Measurements from ENCODE around the gene HOPX.
"Not testable (repeated sequence)": the region's sequence is repeated elsewhere in the genome, so short reads cannot be mapped to it uniquely, and the experiment has no call there.

HOPX gene

DNA sequence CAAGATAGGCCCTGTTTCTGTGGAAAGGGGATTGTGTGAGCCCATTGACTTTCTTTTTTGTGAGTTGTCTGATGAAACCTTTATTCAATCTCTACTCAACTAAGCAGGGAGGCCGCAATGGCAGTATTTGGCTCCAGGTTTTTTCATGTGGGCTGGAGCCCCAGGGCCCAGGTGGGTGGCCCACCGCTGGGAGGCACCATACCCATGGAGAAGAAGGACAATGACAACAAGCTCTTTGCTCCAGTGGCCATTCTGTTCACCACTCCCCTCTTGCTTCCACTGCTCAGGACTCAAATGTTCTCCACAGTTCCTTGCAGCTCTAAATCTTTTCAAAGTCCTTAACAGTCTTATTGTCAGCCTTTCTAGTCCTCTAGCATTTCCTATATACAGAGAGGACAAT lies 54.1 kb downstream of the HOPX start:
- DNase-seq (ENCODE audit: low read depth in 2 of 2): no peak

DNA sequence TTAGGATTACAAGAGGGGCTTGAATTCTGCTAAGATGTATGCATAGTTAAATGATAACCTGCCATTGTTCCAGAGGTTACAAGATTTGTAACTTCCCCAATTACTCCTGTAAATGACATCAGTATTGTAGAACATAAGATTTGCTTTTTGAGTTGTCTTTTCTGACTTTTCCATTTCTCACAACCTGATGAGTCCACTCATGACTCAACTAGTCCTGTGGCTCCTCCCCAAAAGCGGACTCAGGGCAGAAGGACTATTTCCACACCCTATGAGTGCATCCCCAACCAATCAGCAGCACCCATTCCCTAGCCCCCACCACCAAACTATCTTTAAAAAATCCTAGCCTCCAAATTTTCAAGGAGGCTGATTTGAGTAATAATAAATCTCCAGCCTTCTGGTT lies 54.7 kb downstream of the HOPX start:
- no peak for DNase-seq (ENCODE audit: low read depth in 2 of 2)

DNA sequence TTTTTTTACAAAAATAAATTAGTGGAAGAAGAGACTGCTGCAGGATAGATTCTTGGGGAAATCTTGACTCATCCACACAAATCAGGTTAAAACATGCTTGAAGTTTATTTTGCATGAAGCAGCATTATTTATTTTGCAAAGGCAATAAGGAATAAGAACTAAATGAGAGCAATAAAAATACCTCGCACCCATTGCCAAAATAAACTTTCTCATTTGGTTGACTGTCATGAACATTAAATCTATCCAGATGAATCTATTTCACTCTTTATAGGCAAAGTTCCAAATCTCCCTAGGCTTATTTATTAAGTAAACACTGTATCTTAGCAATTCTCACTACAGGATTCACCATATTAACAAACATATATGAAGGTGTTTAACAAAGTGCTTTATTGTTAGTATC lies 58.9 kb downstream of the HOPX start:
- no peak for DNase-seq (ENCODE audit: low read depth in 2 of 2)

DNA sequence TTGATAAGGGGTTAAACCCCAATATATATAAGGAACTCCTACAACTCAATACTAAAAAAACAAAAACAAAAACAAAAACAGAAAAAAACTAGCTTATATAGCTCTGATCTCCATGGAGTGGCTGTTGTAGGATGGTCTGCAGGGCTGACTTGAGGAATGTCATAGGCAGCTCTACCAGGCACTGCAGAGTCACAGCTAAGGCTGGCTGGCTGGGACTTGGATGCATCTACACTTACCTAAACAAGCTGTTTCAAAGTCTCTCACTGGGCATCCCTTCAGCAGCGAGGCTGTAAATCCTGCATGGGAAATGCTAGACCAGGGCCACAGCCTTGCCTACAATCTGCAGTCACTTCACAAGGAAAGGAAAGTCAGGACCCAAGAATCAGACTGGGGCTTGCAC lies 61.3 kb downstream of the HOPX start:
- DNase-seq (ENCODE audit: low read depth in 2 of 2): no peak

DNA sequence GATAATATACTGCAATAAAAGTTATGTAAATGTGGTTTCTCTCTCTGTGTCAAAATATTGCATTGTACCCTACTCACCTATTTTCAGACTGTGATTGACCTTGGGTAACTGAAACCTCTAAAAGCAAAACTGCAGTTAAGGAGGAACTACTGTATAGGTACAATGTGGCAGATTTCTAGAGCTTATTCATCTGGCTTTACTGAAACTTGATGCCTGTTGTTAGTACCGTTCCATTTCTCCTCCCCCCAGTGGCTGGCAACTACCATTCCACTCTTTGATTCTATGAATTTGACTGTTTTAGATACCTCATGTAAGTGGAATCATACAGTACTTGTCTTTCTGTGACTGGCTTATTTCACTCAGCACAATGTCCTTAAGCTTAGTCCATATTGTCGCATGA lies 61.9 kb downstream of the HOPX start:
- DNase-seq (ENCODE audit: low read depth in 2 of 2): no peak

DNA sequence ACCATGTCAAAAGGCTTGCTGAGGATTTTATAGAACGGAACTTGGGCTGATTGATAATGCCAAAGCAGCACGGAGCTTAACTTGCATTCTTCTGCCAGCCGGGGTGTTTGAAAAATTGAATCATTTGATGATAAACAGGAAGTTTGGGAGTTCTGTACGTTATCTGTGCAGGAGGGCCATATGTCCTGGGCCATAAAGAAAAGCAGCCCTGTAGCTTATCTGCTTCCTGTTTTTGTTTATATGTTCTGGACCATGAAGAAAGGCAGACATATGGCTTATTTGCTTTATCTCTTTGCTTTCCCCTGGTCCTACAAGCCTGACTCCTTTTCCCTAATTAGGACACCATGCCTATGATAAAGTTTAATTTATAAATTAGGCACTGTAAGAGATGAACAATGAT lies 62.4 kb downstream of the HOPX start:
- DNase-seq (ENCODE audit: low read depth in 2 of 2): no peak

DNA sequence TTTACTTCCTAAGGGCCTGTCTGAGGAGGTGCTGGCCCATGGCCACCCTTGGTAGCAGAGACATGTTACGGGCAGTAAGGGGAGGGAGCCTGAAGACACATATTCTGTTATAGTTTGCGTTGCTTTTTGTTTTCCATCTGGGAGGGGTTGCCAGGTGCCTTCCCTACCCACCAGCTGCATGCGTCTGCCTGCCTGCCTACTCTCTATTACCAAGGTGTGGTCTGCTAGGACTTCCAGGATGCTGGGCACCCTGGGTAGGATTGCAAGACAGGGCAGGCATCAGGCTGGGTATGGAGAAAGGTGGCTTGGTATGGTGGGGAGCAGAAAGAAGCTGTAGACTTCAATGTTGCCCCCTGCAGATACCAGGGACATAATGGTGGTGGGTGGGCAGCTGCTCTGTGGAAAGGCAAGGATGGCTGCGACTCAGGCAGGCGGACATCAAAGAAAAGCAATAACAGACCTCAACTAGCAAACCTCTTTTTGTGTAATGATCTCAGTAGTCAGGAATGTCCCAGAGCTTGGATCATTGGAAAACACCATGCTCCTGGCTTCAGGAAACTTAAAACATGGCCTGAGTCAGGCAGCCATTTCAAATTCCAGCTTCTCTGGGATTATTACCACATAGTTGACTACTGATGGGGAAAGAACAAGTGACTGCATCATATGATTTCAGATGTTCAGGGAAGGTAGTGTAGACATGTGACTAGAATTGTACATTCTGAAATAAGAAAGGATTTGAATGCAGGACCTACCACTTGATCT lies 67.8 kb downstream of the HOPX start:
- DNase-seq (ENCODE audit: low read depth in 2 of 2): no peak

DNA sequence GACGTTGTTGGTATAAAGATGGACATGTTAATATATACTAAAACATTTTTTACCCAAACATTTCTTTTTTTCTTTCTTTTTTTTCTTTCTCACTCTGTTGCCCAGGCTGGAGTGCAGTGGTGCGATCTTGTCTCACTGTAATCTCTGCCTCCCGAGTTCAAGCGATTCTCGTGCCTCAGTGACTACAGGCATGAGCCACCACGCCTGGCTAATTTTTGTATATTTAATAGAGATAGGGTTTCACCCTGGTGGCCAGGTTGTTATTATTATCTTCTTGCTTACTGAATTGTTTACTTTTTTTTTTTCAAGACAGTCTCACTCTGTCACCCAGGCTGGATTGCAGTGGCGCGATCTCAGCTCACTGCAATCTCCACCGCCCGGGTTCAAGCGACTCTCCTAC lies 68.8 kb downstream of the HOPX start:
- no peak for DNase-seq (ENCODE audit: low read depth in 2 of 2)

DNA sequence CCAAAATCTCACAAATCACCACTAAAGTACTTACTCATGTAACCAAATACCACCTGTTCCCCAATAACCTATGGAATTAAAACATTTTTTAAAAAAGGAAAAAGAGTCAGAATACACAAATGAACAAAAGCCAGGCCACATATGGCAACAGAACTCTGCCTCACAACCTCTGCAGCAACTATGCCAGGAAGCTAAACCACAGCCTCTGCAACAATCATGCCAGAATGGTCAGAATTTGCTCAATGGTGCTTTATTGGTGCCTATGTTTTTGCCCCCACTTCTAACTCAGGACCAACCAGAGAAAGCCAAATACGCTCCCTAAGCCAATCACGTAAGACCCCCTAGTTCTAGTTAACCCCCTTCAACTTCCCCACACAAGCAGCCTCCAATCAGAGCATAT lies 69.6 kb downstream of the HOPX start:
- no peak for DNase-seq (ENCODE audit: low read depth in 2 of 2)

DNA sequence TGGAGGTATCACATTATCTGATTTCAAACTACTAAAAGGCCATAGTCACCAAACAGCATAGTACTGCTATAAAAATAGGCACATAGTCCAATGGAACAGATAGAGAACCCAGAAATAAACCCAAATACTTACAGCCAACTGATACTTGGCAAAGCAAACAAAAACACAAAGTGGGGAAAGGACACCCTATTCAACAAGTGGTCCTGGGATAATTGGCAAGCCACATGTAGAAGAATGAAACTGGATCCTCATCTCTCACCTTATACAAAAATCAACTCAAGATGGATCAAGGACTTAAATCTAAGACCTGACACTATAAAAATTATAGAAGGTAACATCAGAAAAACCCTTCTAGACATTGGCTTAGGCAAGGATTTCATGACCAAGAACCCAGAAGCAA lies 70.9 kb downstream of the HOPX start:
- not testable (repeated sequence) for DNase-seq (ENCODE audit: low read depth in 2 of 2)

DNA sequence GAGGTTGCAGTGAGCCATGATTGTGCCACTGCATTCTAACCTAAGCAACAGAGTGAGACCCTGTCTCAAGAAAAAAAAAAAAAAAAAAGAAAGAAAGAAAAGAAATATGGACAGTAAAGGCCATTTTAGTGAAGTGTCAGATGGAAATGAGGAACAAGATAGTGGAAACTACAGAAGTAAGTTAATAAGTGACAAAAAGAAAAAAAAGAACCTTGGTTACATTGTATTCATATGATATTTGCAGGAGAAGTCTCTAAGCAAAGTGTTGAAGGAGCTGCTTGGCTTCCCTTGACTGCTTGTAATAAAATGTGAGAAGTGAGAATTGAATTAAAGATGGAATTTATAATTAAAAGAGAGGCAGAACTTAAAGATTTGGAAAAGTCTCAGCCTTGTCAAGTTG lies 73.2 kb downstream of the HOPX start:
- no peak for DNase-seq (ENCODE audit: low read depth in 2 of 2)

DNA sequence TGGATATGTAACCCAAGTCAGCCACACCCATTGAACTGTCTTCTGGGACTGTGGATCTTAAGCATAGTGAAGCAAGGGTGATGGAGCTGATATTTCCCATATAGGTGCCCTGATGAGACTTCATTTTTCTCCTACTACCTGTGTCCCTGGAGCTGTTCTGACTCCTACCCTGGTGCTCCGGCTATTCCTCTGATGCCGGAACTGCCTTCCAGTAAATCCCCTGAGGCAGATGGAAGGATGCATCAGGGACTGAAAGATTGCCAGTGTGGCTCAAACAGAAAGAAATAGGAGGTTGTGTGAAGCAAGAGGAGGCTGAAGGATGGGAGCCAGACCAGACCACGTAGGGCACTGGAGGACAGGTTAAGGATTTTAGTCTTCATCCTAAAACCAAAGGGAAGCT lies 74.7 kb downstream of the HOPX start:
- no peak for DNase-seq (ENCODE audit: low read depth in 2 of 2)

DNA sequence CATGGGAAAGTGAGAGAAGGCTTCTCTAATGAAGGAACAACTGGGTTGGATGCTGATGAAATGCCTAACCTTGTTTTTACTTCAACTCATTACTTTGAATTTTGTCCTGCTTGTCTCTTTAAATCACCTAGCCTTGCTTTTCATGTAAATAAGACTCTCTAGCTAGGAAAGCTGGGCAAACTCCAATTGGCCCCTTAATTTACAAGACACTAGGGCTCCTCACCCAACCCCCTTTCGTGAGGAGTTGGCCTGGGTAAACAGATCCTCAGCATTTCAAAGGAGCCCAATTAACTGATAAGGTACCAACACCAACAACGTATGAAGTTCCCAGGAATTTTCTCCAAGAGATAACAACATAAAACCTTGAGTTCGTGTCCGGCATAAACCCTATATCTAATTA lies 75.6 kb downstream of the HOPX start:
- not testable (repeated sequence) for DNase-seq (ENCODE audit: low read depth in 2 of 2)

DNA sequence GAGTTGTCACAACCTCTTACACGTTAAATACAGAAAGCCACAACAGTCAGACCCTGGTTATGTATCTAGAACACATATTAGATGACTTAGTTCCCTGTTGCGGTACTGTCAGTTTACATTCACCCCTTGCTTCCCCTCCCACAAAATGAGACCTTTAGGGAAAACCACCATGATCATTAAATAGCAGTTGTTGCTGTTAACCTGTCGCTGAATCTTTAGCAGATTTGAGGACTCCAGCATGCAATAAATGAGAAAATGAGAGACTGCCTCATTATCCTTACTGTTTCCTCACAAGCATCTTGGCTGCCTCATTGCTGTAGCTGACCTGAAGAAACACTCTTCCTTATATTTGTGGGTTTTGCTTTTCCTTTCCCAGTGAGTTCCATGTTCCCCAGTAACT lies 77.8 kb downstream of the HOPX start:
- DNase-seq (ENCODE audit: low read depth in 2 of 2): no peak

All from stimulated activated CD4-positive, alpha-beta T cell treated with anti-CD3 and anti-CD28 coated beads, Interleukin-4, amount 100 ng/mL, for 48 hours (primary cell).